HG03196 (cell line): ENCODE measurements around the gene THBS1.

Experiments
- ATAC-seq: cut with Tn5 transposase; IDR thresholded peaks from one replicate; pipeline ENCODE4 v1.9.1; 2021; ENCODE audit not compliant: unreplicated experiment

The THBS1 gene

GRCh38 chr15:39602143-39602542 is 21.3 kb downstream of the THBS1 start:
- no peak for ATAC-seq

- ATAC-seq = no peak
Measured at GRCh38 chr15:39605146-39605545, 24.3 kb downstream of the THBS1 start.

GRCh38 chr15:39608185-39609139 is 27.6 kb downstream of the THBS1 start:
- no peak for ATAC-seq

GRCh38 chr15:39609166-39609916 is 28.5 kb downstream of the THBS1 start:
- no peak for ATAC-seq

GRCh38 chr15:39610665-39611064 is 29.8 kb downstream of the THBS1 start:
- ATAC-seq = no peak

GRCh38 chr15:39613271-39613670 is 32.4 kb downstream of the THBS1 start:
- ATAC-seq = no peak

- no peak for ATAC-seq
Measured at GRCh38 chr15:39613861-39614260, 33.0 kb downstream of the THBS1 start.

GRCh38 chr15:39616731-39617455 is 36.0 kb downstream of the THBS1 start:
- ATAC-seq = no peak

GRCh38 chr15:39618063-39618823 is 37.4 kb downstream of the THBS1 start:
- ATAC-seq = no peak

GRCh38 chr15:39621210-39621609 is 40.3 kb downstream of the THBS1 start:
- ATAC-seq = no peak

- no peak for ATAC-seq
Measured at GRCh38 chr15:39621976-39622375, 41.1 kb downstream of the THBS1 start.

- ATAC-seq = no peak
Measured at GRCh38 chr15:39622660-39623516, 42.0 kb downstream of the THBS1 start.

- peak; percentile 86 for ATAC-seq
Measured at GRCh38 chr15:39623529-39623931, 42.7 kb downstream of the THBS1 start.

GRCh38 chr15:39624806-39625205 is 43.9 kb downstream of the THBS1 start:
- ATAC-seq = peak; percentile 60

- ATAC-seq = no peak
Measured at GRCh38 chr15:39625451-39625850, 44.6 kb downstream of the THBS1 start.

- ATAC-seq = no peak
Measured at GRCh38 chr15:39625856-39626255, 45.0 kb downstream of the THBS1 start.

GRCh38 chr15:39627451-39628143 is 46.7 kb downstream of the THBS1 start:
- ATAC-seq = no peak

- no peak for ATAC-seq
Measured at GRCh38 chr15:39628144-39628508, 47.2 kb downstream of the THBS1 start.
